ENCODE results near the gene USP32.

Gene USP32

DNA sequence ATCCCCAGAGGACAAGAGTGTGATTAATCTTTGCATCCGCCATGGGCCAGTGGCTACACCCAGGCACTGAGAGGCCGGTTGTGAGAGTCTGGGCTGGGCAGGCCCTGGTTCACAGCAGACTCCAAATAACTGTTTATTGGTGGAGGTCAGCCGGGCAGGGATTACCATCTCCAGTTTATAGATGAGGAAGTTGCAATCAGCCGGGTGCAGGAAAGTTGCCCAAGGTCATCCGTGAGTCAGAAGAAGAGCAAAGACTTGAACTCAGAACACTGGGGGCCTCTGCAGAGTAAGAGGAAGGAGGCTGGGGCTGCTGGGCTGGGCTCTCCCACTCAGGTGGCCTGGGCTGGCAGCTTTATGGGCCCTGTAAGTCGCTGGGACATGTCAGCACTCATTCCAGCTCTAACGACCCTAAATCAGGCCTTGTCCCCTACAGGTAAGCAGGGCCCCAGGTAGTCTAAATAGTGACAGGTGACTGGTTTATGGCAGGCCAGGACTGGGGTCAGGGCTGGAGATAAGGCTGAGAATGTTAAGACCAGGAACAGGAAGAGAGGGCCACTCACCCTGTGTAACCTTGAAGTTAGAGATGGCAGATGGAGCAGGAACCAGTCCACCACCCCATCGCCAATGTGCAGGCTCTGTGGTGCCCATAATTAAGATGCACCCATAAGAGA lies 244.2 kb downstream of the USP32 start:
- no peak for DNase-seq

DNA sequence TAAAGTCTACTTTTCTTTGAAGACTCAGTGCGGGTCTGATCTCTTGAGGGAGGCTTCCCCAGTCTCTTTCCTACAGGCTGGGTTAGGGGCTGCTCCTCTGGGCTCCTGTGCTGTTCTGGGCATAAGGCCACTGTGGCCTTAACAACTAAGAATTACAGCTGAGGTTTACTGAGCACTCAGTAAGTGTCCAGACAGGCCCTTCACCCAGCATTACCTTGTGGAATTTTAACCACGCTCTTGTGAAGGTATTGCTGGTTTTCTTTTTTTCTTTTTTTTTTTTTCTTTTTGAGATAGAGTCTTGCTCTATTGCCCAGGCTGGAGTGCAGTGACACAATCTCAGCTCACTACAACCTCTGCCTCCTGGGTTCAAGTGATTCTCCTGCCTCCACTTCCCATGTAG lies 245.7 kb downstream of the USP32 start:
- no peak for DNase-seq

DNA sequence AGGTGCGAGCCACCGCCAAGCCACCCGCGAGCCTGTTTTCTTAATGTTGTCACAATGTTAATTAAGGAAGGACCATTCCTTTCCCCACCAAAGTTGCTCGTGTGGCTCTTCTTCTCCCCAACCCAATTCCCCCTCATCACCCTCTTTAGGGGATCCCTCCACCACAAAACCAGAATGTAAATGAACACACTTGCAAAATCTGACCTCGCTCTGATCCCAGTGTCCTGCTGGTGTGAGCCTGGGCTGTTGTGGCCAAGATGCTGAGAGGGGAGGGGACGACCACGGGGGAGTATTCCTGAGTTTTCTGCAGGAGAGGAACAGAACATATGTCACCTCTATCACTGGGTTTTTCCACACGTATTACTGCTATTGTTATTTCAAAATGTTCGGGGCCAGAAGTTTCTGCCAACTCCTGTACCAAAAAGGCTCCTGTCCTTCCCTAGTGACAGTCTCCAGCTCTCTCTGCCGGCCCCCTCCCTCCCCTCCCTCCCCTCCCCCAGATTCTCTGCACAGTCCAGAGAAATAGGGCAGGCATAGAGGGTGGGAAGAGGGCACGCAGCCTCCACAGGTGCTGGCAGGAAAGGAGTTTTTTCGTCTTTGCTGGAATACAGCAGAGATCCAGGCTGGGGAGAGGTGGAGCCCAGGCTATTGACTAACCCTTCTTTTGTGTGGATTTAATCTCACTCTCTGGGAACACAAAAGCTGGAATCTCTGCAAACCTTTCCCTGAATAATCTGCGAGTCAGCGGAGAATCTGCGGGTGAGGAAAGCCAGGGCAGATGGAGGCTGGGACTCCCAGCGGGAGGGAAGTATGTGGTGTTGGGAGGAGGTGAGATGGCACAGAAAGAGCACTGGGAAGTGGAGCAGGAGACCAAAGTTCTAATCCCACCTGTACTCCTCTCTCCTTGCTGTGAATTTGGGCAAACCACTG lies 246.7 kb downstream of the USP32 start:
- DNase-seq = no peak

DNA sequence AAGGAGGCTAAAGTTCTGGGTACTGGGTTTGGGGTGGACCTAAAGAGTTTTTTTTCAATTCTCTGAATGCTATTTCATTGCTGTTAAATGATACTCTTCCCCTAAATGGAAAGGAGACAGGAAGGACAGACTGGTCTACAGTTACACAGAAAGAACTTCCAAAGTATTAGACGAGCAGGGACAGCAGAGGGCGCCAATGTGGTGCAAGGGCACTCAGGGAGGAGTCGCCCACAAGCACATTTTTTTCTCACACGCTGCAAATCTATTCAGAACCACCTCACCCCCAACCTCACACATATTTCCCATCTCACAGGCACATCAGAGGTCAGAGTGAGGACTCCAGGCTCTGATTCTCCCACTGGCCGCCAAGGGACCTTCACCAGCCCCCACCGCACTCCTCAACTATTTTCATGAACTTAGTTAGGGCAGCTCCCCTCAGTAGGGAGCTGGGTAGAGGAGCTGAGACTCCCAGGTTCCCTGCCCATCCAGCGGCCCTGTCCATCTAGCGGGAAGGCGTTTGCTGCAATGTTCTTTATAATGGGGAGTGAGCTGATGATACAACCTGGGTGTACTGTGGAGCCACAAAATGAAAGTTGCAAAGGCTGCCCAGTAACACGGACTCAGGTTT lies 248.9 kb downstream of the USP32 start:
- peak; percentile 82 for DNase-seq

DNA sequence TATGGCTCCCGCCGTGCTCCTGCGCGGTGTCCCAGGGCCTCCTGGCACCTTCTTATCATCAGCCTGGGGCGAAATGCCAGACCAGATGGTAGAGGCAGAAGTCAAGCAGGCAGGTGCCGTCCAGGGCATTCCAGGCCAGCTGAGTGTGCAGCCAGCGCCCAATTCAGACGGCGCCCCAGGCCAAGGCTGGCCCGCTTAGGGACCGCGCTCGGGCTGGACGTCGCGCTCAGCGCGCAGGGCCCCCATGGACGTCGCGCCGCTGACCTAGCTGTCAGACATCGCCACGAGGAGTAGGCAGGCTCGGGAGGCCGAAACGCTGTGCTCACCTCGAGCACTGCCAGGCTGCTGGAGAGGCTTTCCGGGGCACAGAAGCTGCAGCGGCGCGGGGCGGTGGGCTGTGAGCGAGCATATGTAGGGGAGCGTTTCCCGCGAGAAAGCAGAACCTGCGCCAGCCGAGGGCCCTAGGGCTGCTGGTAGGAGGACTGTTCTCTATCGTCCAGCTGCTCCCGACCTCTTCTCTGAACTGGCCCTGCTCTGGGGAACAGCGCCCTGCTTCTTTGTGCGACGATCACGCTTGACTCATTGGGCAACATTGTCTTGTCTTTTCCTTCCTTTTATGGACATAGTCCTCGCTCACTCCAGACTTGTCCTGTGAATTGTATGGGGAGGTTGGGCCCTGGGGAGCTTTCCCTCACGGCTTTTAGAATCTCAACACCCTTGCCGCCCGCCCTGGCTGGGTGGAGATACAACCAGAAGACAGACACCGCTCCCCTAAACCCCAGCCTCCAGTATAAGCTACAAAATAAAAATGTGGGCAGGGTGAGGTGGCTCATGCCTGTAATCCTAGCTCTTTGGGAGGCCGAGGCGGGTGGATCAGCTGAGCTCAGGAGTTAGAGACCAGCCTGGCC lies 250.6 kb downstream of the USP32 start:
- no peak for DNase-seq

DNA sequence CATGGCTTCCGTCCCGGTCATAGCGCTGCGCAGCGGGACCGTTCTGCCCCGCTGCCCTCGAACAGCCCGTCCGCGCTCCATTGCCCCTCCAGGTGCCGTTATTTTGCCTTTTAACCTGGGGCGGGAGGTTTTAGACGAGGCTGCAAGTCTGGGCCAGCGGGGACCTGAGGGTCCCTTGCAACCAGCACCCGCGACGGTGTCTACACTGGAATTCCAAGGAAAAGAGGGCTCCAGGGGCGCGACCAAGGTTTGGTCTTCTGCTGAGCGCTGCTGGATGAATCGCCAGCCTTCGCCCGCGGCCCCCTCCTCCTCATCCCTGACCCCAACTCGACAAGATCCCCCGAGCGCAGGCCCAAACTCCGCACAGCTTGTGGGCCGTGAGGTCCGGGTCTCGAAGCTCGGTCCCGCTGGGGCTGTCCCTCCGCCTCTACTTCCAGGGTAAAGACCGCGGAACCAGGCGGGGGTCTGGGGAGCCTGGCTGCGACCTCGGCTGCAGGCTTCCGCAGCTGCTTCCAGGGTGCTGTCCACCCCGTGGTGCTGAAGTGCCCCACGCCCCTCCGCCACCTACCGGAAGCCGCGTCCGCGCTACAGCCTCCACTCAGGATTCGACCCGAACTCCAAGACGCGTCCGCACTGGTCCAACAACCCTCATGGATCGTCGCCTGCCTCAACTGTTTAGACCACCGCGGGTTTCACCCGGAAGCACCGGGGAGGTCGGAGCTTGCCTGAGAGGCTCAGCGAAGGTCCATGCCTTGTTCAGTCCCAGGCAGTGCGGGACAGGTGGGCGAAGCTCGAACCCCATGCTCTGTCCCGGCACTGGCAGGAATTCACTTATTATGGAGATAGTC lies 252.3 kb downstream of the USP32 start:
- DNase-seq = peak; percentile 63

DNA sequence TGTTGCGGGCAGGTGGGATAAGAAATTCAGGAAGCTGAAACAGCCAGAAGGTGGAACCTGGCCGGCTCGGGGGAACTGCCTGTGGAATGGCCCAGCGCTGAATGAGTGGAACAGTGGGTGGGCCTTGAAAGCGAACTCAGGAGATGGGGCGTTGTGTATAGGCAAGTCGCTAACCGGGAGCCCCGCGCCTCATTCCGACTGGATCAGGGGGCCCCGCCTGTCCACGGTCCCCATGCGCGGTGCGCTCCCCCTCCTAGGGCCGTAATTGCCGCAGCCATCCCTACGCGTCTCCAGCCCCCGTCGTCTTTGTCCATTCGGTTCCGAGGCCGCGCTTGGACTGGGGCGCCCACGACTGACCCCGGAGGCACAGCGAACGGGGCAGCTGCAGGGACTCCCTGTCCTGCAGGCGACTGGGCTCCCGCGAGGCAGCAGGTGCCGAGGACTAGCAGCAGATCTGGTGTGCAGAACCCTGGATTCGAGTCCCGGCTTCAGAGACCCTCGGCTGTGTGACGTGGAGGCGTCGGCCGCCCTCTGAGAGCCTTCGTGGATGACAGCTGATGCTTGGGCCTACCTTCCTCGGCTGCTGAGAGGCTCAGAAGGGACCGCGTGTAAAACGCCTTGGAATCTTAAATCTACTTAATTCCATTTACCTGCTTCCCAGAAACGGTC lies 253.0 kb downstream of the USP32 start:
- DNase-seq = no peak

DNA sequence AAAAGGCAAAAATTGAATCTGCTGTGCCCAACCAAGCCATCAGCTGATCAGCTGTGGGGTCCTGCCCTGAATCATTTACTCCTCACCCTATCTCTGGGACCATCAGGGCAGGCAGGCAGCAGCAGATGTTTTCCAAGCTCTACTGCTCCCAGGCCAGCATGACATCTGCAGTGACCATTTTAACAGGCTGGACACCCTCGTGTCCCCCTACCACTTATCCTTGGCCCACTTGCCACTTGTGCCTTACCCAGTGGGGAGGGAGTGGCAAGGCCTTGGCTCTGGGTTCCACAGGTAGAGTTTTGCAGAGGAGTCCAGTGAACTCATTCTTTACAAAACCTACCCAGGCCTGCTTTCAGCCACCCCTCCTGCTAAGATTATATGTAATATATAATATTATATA lies 254.2 kb downstream of the USP32 start:
- DNase-seq = no peak

DNA sequence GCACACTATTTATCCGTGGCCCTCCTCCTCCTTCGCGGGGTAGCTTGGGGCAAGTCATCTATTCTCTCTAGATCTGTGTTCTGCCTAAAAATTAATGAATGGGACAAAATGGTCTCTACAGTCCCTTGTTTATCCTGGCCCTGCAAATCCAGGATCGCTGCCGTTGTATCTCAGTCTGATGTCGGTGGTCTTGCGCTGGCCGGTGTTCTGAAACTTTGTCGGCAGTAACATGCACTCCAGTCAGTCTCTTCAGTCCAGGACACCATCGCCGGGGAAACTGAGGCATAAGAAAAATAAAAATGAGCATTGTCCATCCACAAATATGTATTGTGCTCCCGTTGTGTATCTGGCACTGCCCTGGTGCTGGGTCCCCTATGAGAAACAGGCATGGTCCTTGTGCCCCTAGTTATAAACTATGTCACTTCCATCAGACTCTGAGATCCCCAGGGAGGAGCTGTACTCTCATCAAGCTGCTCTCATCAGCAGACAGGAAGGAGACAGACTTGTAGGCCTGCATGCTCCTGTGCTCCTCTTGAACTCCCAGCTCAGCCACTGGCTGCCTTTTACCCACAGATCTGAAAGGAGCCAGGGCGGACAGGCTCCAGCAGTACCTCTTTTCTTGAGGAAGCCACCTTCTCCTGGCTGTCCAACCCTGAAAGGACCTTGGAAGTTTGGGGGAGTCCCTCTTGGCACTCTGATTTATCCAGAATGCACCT lies 255.8 kb downstream of the USP32 start:
- DNase-seq = no peak

DNA sequence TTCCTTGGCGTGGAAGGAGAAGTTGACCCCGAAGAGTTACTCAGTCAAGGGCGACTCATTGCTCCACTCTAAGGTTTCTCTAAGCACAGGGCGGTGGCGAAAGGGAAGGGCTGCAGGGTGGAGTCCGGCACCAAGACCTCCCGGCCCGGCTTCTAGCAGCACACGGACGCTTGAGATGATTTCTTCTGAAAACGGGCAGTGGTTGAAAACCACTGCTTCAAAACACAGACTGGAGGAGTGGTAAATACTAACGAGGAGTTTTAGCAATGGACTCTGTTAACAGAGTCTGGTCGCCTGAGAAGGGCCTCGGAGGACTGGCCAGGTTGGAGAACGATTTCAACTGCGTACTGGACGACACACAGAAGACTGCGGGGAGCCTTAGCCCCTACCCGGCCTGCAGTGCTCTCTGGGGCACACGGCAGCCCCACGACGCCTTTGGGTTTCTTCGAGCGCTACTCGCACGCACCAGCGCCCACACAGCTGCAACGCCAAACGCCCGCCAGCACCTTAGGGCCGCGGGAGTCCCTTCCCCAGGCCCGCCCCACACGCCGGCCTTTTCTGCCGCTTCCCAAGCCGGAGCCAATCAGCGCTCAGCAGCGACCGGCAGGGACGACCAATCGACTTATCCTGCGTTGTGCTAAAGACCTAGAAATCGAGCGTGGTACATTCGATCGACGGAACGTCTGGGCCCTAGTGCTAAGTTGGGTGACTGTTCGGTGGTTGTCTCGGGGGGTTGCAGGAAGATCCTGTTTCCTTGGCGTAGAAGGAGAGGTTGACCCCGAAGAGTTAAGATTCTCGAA lies 256.6 kb downstream of the USP32 start:
- DNase-seq = peak; percentile 83

DNA sequence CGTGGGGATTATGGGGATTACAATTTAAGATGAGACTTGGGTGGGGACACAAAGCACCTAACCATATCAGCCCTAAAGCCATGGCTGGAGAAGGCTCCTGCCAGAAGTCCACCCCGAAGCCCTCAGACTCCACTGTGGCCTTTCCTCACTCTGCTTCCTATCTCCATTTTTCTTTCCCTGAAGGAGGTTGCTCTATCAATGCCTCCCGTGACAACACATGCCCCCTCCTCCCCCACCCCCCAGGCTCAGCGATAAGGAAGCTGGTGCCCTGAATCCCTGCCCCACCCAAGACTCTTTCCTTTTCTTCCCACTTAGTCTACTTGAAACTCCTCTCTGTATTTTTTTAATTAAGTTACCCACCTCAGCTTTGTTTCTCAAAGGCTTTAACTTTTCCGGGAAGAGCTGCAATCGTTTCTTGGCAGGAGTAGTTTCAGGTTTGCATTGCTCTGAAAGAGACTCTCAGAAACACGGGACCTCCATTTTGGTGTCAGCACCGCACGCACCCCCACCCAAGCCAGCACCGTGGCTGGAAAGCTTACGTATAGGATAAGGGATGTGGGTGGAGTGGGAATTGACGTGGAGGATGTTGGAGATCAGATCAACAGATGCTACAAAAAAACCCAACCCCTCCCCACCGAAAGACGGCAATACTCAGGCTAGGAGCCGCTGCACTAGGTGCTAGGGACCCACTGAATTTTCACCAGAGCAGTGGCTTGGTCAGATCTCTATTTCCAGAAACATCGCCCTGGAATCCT lies 257.4 kb downstream of the USP32 start:
- no peak for DNase-seq

DNA sequence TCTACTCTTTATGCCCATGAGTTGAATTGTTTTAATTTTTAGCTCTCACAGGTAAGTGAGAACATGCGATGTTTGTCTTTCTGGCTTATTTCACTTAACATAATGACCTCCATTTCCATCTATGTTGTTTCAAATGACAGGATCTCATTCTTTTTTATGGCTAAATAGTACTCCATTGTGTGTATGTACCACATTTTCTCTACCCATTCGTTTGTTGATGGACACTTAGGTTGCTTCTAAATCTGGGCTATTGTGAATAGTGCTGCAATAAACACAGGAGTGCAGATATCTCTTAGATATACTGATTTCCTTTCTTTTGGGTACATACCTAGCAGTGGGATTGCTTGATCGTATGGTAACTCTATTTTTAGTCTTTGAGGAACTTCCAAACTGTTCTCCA lies 261.5 kb downstream of the USP32 start:
- DNase-seq = no peak

DNA sequence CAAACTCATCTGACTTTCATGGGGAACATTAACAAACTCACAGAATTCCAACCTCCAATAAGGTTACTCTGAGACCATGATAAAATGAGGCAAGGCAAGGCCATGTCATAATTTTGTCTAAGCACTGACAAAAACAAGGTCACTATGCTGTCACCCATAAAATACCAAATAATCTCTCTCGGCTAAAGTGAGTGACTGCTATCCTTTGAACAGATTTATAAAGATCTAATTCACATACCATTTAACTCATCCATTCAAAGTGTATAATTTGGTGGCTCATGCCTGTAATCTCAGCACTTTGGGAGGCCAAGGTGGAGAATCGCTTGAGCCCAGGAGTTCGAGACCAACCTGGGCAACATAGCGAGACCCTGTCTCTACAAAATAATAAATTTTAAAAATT lies 262.8 kb downstream of the USP32 start:
- DNase-seq = no peak
